OCI-LY3 (cell line): ENCODE results near the gene MCHR2.

Source experiments
- CTCF ChIP-seq: fragments of 200-600, 300-600 bp; sonication (generic); IDR thresholded peaks from 2 replicates; pipeline ENCODE4 v1.5.1; 2014; ENCODE audit warnings: antibody characterized with exemption, low read length, low read depth
- EZH2phosphoT487 ChIP-seq: fragments of 200-600 bp; shearing (Covaris generic); IDR thresholded peaks from 2 replicates; pipeline ENCODE4 v1.6.1; 2018; ENCODE audit warnings: antibody characterized with exemption, mixed run types, low read depth

GRCh38 chr6:99946005-99946404, 48.0 kb downstream of the MCHR2 start:
- TF ChIP-seq CTCF (no peak), EZH2phosphoT487 (no peak)
